GM12891 (cell line): ENCODE results near the gene APOL3.

ENCODE experiments used
- PAX5 ChIP-seq: IDR thresholded peaks from 2 replicates; pipeline ENCODE4 v1.6.1; 2011; ENCODE audit warnings: low read length, moderate library complexity, mild to moderate bottlenecking; ENCODE audit not compliant: insufficient read depth, severe bottlenecking
- POLR2A ChIP-seq: IDR thresholded peaks from 2 replicates; pipeline ENCODE4 v1.6.1; 2011; ENCODE audit warnings: low read depth, low read length, control low read depth
- POLR2AphosphoS5 ChIP-seq: IDR thresholded peaks from 2 replicates; pipeline ENCODE4 v1.6.1; 2011; ENCODE audit warnings: low read depth, low read length, control low read depth
- POU2F2 ChIP-seq: IDR thresholded peaks from 2 replicates; pipeline ENCODE4 v1.6.1; 2011; ENCODE audit warnings: low read depth, mild to moderate bottlenecking, control low read depth, low read length, moderate library complexity
- SPI1 ChIP-seq: IDR thresholded peaks from 2 replicates; pipeline ENCODE4 v1.6.1; 2011; ENCODE audit warnings: low read depth, low read length, control low read depth
- TAF1 ChIP-seq: IDR thresholded peaks from 2 replicates; pipeline ENCODE4 v1.6.1; 2011; ENCODE audit warnings: low read depth, low read length, control low read depth

GRCh38 chr22:36136475-36136874 lies 24.1 kb downstream of the APOL3 start:
- no peak for TF ChIP-seq POLR2A
- TF ChIP-seq POLR2AphosphoS5 = no peak
- TF ChIP-seq SPI1 = no peak
- no peak for TF ChIP-seq PAX5
- TF ChIP-seq POU2F2 = no peak
- no peak for TF ChIP-seq TAF1
